ENCODE data around the gene SPATA3. TPM values are rescaled to one million over a fixed set of nuclear protein-coding genes. Genes with fewer than 3 reads are reported as not detected.

SPATA3 gene
- total and polyA plus RNA-seq, 4 donors = not detected

- Histone ChIP-seq H3K4me1 (ENCODE audit: control insufficient read depth in 4 of 4, insufficient read depth in 4 of 4, low read length in 3 of 4) (no peaks in the 10 kb centered on the region), H3K9me3 (ENCODE audit: control insufficient read depth in 4 of 4, low read length in 3 of 4) (no peaks in the 10 kb centered on the region), H3K4me3 (ENCODE audit: low read depth in 1 of 3, low read length in 3 of 3) (no peak overlapping the region), H3K36me3 (ENCODE audit: control insufficient read depth in 4 of 4, insufficient read depth in 3 of 4, low read depth in 1 of 4, low read length in 3 of 4) (no peaks in the 10 kb centered on the region), H3K27ac (ENCODE audit: low read depth in 1 of 2, low read length in 2 of 2) (no peak overlapping the region), H3K27me3 (ENCODE audit: control insufficient read depth in 4 of 4, insufficient read depth in 4 of 4, low read length in 3 of 4) (no peaks in the 10 kb centered on the region), H3K9ac (ENCODE audit: low read depth in 1 of 2, low read length in 2 of 2) (no peak overlapping the region)
- 81% methylated on average over 7 of the region's 7 CpGs for WGBS
- TF ChIP-seq REST (IDR thresholded peaks at IDR 0.05) (no peak), FOXA2 (IDR thresholded peaks at IDR 0.05) (no peak), MAX (IDR thresholded peaks at IDR 0.05) (no peak), ZBTB33 (IDR thresholded peaks at IDR 0.05) (no peak), HNF4G (IDR thresholded peaks at IDR 0.05) (no peak), JUND (IDR thresholded peaks at IDR 0.05) (no peak), NR2F2 (IDR thresholded peaks at IDR 0.05) (no peak), CTCF (IDR thresholded peaks at IDR 0.05; ENCODE audit: low read depth, low read length, missing input control) (no peak), YY1 (IDR thresholded peaks at IDR 0.05) (no peak), TAF1 (conservative IDR thresholded peaks at IDR 0.05) (no peak), RAD21 (IDR thresholded peaks at IDR 0.05) (no peak), HNF4A (conservative IDR thresholded peaks at IDR 0.05) (no peak), EGR1 (IDR thresholded peaks at IDR 0.05; ENCODE audit: low read depth in 2 of 2) (no peak), RXRA (IDR thresholded peaks at IDR 0.05) (no peak), SP1 (IDR thresholded peaks at IDR 0.05) (no peak), GABPA (IDR thresholded peaks at IDR 0.05 in 1 of 2, conservative IDR thresholded peaks at IDR 0.05 in 1 of 2) (no peak), FOXA1 (IDR thresholded peaks at IDR 0.05) (no peak), ATF3 (IDR thresholded peaks at IDR 0.05) (no peak)
- DNase-seq (ENCODE audit: low spot score) = no peak
These were observed 49.3 kb upstream of the SPATA3 start for GRCh38 chr2:230946429-230947234.

All from liver (tissue), 9 donors.